HepG2 (cell line): ENCODE measurements around the gene PPP1R13L.

Source experiments
- ELF4 ChIP-seq: sonication (generic); formaldehyde crosslinking; IDR thresholded peaks from 2 replicates; pipeline ENCODE4 v1.5.0; 2020; ENCODE audit warnings: missing genetic modification reagents, mild to moderate bottlenecking, moderate library complexity, borderline replicate concordance
- ZNF432 ChIP-seq: sonication (generic); formaldehyde crosslinking; IDR thresholded peaks from 2 replicates; pipeline ENCODE4 v1.5.0; 2020; ENCODE audit warnings: missing genetic modification reagents, mild to moderate bottlenecking, borderline replicate concordance
- ZNF710 ChIP-seq: sonication (generic); formaldehyde crosslinking; IDR thresholded peaks from 2 replicates; pipeline ENCODE4 v1.5.0; 2020; ENCODE audit warnings: mild to moderate bottlenecking, missing genetic modification reagents, borderline replicate concordance

- no peak for TF ChIP-seq ZNF432 (CRISPR knock-in tag)
- no peak for TF ChIP-seq ELF4
- TF ChIP-seq ZNF710 (CRISPR knock-in tag): no peak
Observed at GRCh38 chr19:45376045-45376724, 28.7 kb downstream of the PPP1R13L start.
